HG03108 (cell line): ENCODE data around the gene TNFRSF1A.

Experiments
- ATAC-seq: cut with Tn5 transposase; IDR thresholded peaks from one replicate; pipeline ENCODE4 v1.9.1; 2021; ENCODE audit warnings: moderate library complexity; ENCODE audit not compliant: unreplicated experiment

TNFRSF1A gene

DNA sequence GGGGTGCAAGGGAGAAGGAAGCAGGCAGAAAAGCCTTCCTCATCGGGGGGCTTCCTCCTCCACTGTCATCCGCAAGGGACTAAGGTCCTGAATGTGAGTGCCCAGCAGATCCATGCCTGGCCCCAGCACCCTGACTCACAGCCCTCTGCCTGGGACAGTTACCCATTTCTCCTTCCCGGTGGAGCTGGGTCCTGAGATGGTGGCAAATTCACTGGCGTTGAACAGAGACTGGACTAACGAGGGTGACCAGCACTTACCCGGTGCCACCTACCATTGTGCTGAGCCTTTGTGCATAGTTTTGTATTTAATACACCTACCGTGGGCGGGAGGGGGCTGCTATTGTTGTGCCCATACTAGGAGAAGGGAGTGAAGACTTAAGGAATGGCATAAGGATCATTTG is 62.2 kb downstream of the TNFRSF1A start:
- no peak for ATAC-seq

DNA sequence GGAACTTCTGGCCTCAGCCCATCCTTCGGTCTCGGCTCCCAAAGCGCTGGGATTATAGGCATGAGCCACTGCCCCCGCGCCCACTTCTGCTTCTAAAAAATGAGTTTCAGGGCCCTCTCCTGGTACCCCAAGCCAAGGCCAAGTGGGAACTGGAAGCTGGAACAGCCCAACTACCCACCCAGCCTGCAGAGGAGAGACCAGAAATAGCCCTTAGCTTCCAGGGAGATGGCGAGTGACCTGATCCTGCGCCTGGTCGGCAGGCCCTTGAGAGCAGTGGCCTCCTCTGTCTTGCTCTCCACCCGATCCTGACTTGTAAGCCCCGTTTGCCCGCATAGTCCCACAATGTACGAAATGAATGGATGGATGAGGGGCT is 62.6 kb downstream of the TNFRSF1A start:
- ATAC-seq: no peak
